IPS-NIHi11 (cell line): Measurements from ENCODE around the gene FAM168A.

Source experiments
- DNase-seq: peaks from one replicate; pipeline ENCODE4 v3.0.0; 2012; ENCODE audit warnings: mixed read lengths, low spot score

The FAM168A gene

GRCh38 chr11:73399636-73400035, 198.3 kb downstream of the FAM168A start:
- no peak for DNase-seq

DNA sequence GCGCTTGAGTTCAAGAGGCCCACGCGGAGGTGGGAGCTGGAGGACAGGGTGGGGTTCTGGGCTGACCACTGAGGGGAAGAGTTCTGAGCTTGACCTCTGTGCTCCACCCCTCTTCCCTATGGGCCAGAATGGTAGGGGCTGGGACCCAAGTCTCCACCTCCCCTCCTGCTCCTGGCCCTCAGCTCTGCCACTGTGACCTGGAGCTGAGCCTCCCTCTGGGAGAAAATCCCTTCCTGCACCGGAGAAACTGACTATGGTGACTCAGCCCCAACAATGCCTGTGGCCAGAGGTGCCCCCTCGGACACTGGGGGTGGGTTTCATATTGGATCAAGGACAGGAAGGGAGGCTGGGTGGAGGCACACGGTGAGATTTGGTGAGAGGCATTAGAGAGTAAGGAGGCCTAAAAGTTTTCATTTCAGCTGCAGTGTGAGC, 198.7 kb downstream of the FAM168A start:
- DNase-seq, result no peak

GRCh38 chr11:73398721-73399120, 199.2 kb downstream of the FAM168A start:
- DNase-seq, result no peak

DNA sequence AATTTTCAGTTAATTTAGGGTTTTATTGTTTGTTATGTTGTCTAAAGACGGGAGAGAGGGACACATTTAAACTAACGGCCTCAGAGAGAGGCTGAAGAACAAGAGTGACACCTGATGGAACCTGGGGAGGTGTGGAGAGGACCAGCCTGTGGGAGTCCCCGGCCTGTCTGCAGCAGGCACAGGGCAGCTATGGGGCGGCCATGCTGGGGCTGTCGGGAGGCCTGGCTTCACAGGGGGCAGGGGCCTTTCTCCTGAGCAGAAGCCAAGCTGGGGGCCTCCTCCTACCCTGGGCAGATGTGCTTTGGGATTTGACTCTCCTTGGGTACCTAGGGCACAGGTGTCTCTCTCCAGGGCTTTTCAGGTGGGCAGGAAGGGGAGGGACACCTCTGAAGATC, 199.8 kb downstream of the FAM168A start:
- DNase-seq, result no peak

- DNase-seq, result no peak
Measured at GRCh38 chr11:73397468-73398131, 200.3 kb downstream of the FAM168A start.

- no peak for DNase-seq
Measured at GRCh38 chr11:73396985-73397384, 200.9 kb downstream of the FAM168A start.

- no peak for DNase-seq
Measured at GRCh38 chr11:73396251-73396930, 201.5 kb downstream of the FAM168A start.

GRCh38 chr11:73395297-73396208, 202.4 kb downstream of the FAM168A start:
- DNase-seq, result no peak

GRCh38 chr11:73394416-73395296, 203.3 kb downstream of the FAM168A start:
- DNase-seq, result no peak

- DNase-seq, result peak; percentile 89
Measured at GRCh38 chr11:73393479-73394415, 204.2 kb downstream of the FAM168A start.

DNA sequence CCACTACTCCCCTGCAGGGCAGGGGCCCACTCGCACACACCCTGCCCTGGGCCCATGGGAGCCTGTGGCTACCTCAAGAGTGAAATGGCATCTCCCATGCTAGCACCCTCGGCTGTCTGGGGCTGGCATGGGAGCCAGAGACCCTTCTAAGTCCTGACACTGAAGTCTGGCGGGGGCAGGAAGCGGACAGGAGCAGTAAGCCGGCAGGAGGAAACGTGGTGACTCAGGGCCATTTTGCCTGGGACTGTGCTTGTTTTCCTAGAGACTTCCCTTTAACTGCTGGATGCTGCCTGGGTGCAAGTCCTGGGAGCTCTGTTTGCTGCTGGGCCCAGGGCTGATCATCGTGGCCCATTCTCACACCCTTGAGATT, 204.9 kb downstream of the FAM168A start:
- no peak for DNase-seq

- no peak for DNase-seq
Measured at GRCh38 chr11:73392108-73393010, 205.6 kb downstream of the FAM168A start.

- DNase-seq, result no peak
Measured at GRCh38 chr11:73391665-73392064, 206.2 kb downstream of the FAM168A start.

- DNase-seq, result no peak
Measured at GRCh38 chr11:73390601-73391565, 207.0 kb downstream of the FAM168A start.

DNA sequence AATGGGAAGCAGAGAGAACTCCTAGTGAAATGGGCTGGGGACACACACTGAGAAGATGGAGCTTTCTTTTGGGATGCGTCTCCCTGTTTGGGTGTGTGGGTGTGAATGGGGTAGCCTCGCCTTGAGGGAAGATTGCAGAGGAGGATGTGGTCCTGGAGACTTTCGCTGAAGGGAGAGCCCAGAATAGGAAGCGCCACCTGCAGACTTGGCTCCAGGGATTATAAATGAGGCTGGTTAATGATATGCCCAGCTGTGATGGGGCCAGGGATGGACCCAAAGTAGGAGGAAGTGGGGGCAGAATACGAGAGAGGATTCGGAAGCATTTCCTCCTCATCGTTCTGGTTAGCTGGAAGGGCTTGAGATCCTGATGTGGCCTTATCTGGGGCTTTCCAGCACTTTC, 208.0 kb downstream of the FAM168A start:
- no peak for DNase-seq

GRCh38 chr11:73389134-73389525, 208.8 kb downstream of the FAM168A start:
- DNase-seq, result no peak

- DNase-seq, result peak; percentile 55
Measured at GRCh38 chr11:73388265-73389133, 209.4 kb downstream of the FAM168A start.
